Endothelial cell of umbilical vein (primary cell): ENCODE measurements around the gene PGS1. TPM values are rescaled to one million over a fixed set of nuclear protein-coding genes. Genes with fewer than 3 reads are reported as not detected.

Source experiments
- BruUV-seq: library from RNA; stranded (reverse); fragments of 400-500 nt; replicated peaks from 2 replicates; lab custom pipeline; 2021; lab: Mats Ljungman, UMichigan
- CTCF ChIA-PET: fragments of 300-600, 350-600 bp; sonication (Branson Sonifier 250); formaldehyde crosslinking; loops from one replicate; lab custom pipeline; 2021; ENCODE audit warnings: antibody characterized with exemption, inconsistent platforms; lab: Charles Lee
- POLR2A ChIA-PET: fragments of 300-600, 350-600 bp; sonication (Branson Sonifier 250); formaldehyde crosslinking; loops from one replicate; lab custom pipeline; 2021; ENCODE audit warnings: antibody characterized with exemption, inconsistent platforms; lab: Charles Lee
- DNase-seq: peaks from one replicate; pipeline ENCODE4 v3.0.0-alpha.2; 2011; ENCODE audit warnings: low read depth, low spot score
- FAIRE-seq: peaks from 2 replicates; lab custom pipeline; 2011; peaks lifted over from hg19 to GRCh38; lab: Jason Lieb, UNC
- H2AFZ ChIP-seq: 2 replicates; pipeline ENCODE4 v1.6.0; 2012; ENCODE audit warnings: low read depth, low read length, control low read depth, inconsistent platforms
- H3K27ac ChIP-seq: 2 replicates; pipeline ENCODE4 v1.5.1; 2011; ENCODE audit warnings: low read depth, mild to moderate bottlenecking, control low read depth, low read length, moderate library complexity; ENCODE audit not compliant: insufficient read depth
- H3K27me3 ChIP-seq, 2 experiments: 2 replicates each; pipeline versions ENCODE4 v1.6.0 to v1.6.1; 2011; ENCODE audit warnings: low read length in 2 of 2, mixed read lengths in 1 of 2; ENCODE audit not compliant: control insufficient read depth in 2 of 2, insufficient read depth in 2 of 2
- H3K36me3 ChIP-seq, 2 experiments: 2 replicates in 1 of 2; 3 replicates in 1 of 2; pipeline ENCODE4 v1.5.1; 2011; ENCODE audit warnings: low read length in 2 of 2, mild to moderate bottlenecking in 1 of 2, moderate library complexity in 1 of 2; ENCODE audit not compliant: control insufficient read depth in 2 of 2, insufficient read depth in 2 of 2; ENCODE audit errors: extremely low read depth in 1 of 2
- H3K4me1 ChIP-seq: 3 replicates; pipeline ENCODE4 v1.5.1; 2011; ENCODE audit warnings: mild to moderate bottlenecking, low read length; ENCODE audit not compliant: control insufficient read depth, insufficient read depth; ENCODE audit errors: extremely low read depth
- H3K4me2 ChIP-seq: 2 replicates; pipeline ENCODE4 v1.6.1; 2011; ENCODE audit warnings: low read length, control low read depth, mixed read lengths; ENCODE audit not compliant: insufficient read depth
- H3K4me3 ChIP-seq, 3 experiments: fragments of 200-600 bp in 1 of 3; sonication (generic), shearing (Covaris generic) in 1 of 3; replicated peaks in 1 of 3; 2 replicates each; pipeline ENCODE4 v1.5.1; 2011 to 2016; ENCODE audit warnings: control low read depth in 3 of 3, low read length in 3 of 3, mild to moderate bottlenecking in 2 of 3, inconsistent platforms in 1 of 3, low read depth in 1 of 3, moderate library complexity in 1 of 3; ENCODE audit not compliant: insufficient read depth in 1 of 3
- H3K79me2 ChIP-seq: 2 replicates; pipeline ENCODE4 v1.6.0; 2012; ENCODE audit warnings: low read length, inconsistent platforms; ENCODE audit not compliant: control insufficient read depth, insufficient read depth
- H3K9ac ChIP-seq: replicated peaks from 2 replicates; pipeline ENCODE3; 2011; ENCODE audit warnings: low read length, control low read depth; ENCODE audit not compliant: insufficient read depth; ENCODE audit errors: extremely low read depth
- H3K9me1 ChIP-seq: replicated peaks from 3 replicates; pipeline ENCODE4 v1.6.0; 2011; ENCODE audit warnings: mild to moderate bottlenecking, low read length; ENCODE audit not compliant: control insufficient read depth, insufficient read depth; ENCODE audit errors: extremely low read depth
- H3K9me3 ChIP-seq: replicated peaks from 2 replicates; pipeline ENCODE4 v1.5.1; 2012; ENCODE audit warnings: low read length, inconsistent platforms; ENCODE audit not compliant: control insufficient read depth, insufficient read depth
- H4K20me1 ChIP-seq: replicated peaks from 2 replicates; pipeline ENCODE3; 2011; ENCODE audit warnings: mild to moderate bottlenecking, low read length; ENCODE audit not compliant: control insufficient read depth, insufficient read depth; ENCODE audit errors: extremely low read depth
- CTCF ChIP-seq, 2 donors: IDR thresholded peaks; 1 replicate in 1 of 2; 2 replicates in 1 of 2; pipeline ENCODE4 v1.5.1; 2011; ENCODE audit warnings: low read length in 2 of 2, mild to moderate bottlenecking in 2 of 2, moderate library complexity in 2 of 2, control low read depth in 1 of 2, inconsistent platforms in 1 of 2, low read depth in 1 of 2; ENCODE audit not compliant: insufficient read depth in 1 of 2; ENCODE audit errors: extremely low read depth in 1 of 2
- EZH2 ChIP-seq: IDR thresholded peaks from 2 replicates; pipeline ENCODE4 v1.6.1; 2012; ENCODE audit warnings: borderline replicate concordance, low read depth, mild to moderate bottlenecking, moderate library complexity, low read length, inconsistent platforms; ENCODE audit not compliant: severe bottlenecking
- FOS ChIP-seq: IDR thresholded peaks from 2 replicates; pipeline ENCODE4 v1.6.1; 2011; ENCODE audit warnings: mild to moderate bottlenecking, low read length, moderate library complexity, borderline replicate concordance; ENCODE audit not compliant: insufficient read depth
- GATA2 ChIP-seq: IDR thresholded peaks from 2 replicates; pipeline ENCODE4 v1.7.0; 2011; ENCODE audit warnings: low read depth, mild to moderate bottlenecking, moderate library complexity, mixed read lengths, low read length; ENCODE audit not compliant: insufficient read length, insufficient read depth
- JUN ChIP-seq: IDR thresholded peaks from 2 replicates; pipeline ENCODE4 v1.6.1; 2011; ENCODE audit warnings: borderline replicate concordance, low read depth; ENCODE audit not compliant: insufficient read length, insufficient read depth
- MYC ChIP-seq: IDR thresholded peaks from one replicate; pipeline ENCODE4 v1.6.1; 2011; ENCODE audit warnings: mild to moderate bottlenecking, low read depth, low read length
- POLR2A ChIP-seq: IDR thresholded peaks from 2 replicates; pipeline ENCODE4 v1.6.1; 2012; ENCODE audit warnings: low read depth, mild to moderate bottlenecking, control low read depth, low read length
- POLR2AphosphoS5 ChIP-seq: IDR thresholded peaks from 2 replicates; pipeline ENCODE4 v1.6.1; 2012; ENCODE audit warnings: low read depth, mild to moderate bottlenecking, control low read depth, low read length, moderate library complexity; ENCODE audit not compliant: insufficient read depth
- dilution Hi-C: fragments of 300-500 bp; cut with MboI; formaldehyde crosslinking; loops from one replicate; pipeline ENCODE4 v1.15.0; 2019; ENCODE audit warnings: low sequenced_read_pairs; ENCODE audit not compliant: extremely low pct_ligation_motif_present
- intact Hi-C: fragments of 100-400 bp; cut with micrococcal nuclease; formaldehyde crosslinking; loops from one replicate; pipeline ENCODE4 v1.10.0; 2022
- polyA plus RNA-seq, 4 experiments: library from polyadenylated mRNA; depleted of rRNA in 3 of 4; stranded (reverse) in 3 of 4; unstranded in 1 of 4; fragments of >200 nt; gene quantifications; 2 replicates each; pipeline versions ENCODE4 v1.2.1 to v1.2.3, GENCODE V29; 2011 to 2012; ENCODE audit warnings: missing spikeins in 1 of 4
- total RNA-seq: library from RNA; stranded (reverse); gene quantifications from 2 replicates; pipeline ENCODE4 v1.2.3, GENCODE V29; 2021
- TF ChIP-seq, protein P1 (sequence below): IDR thresholded peaks from 2 replicates; pipeline ENCODE4 v1.6.1; 2011; ENCODE audit not compliant: insufficient read depth, insufficient read length

Gene PGS1
- total and polyA plus RNA-seq, 2 donors (not counting 3 experiments of a cell fraction or from before 2014, with no cell fraction given) = 50.8 to 66.0 TPM

DNA sequence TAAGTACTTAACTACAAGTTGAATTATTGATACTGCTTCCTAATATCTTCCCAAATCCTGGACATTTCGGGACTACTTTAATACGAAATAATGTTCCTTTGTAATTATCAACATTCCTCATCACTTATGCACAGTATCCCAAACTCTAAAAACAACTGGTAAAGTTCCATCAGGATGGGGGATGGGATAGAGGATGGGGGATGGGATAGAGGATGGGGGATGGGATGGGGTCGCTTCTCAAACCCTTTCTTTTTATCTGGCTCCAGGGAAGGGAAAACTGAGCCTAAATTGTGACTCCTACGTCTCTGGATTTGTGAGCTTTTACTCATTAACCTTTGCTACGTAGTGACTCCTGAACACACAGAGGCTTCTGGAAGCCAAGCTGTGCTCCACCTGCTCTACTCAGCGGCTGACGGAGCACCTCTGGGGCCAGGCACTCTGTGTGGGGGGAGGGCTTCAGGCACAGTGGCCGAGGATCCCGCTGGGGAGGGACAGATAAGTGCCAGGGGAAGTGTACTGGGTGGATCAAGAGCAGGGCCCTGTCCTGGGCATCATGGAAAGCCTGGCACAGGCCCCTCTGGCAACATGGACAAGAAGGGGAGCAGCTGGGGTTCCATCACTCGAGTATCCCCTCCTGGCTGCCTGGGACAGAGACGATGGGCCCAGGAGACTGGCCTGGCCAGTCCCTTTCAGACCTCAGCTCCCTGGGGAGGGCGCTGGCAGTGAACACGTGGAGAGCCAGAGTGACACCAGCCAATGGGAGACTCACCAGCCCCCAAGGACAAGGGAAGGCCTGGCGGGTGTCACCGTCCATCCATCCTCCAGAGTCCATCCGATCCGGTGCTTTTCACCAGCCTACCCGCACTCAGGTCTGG lies 56.2 kb downstream of the PGS1 start:
- ChIA-PET POLR2A (no interaction called here), CTCF (interaction anchor here (0.8 to 1.5 kb wide), 2 partner anchors 13 to 350 kb away, joined by 4 read pairs; no protein-coding TSS in a partner anchor)
- TF ChIP-seq CTCF (IDR thresholded peaks at IDR 0.05; ENCODE audit: extremely low read depth in 1 of 2, insufficient read depth in 1 of 2, low read depth in 1 of 2, low read length in 2 of 2) = no peak
- TF ChIP-seq, protein P1, sequence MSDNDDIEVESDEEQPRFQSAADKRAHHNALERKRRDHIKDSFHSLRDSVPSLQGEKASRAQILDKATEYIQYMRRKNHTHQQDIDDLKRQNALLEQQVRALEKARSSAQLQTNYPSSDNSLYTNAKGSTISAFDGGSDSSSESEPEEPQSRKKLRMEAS = no peak
- TF ChIP-seq JUN = no peak
- TF ChIP-seq FOS = no peak
- TF ChIP-seq MYC = no peak
- TF ChIP-seq POLR2AphosphoS5 = no peak
- TF ChIP-seq EZH2 = no peak
- TF ChIP-seq GATA2 = no peak
- TF ChIP-seq POLR2A = no peak
- no peak overlapping the region for H3K27ac ChIP-seq
- no peak overlapping the region for H2AFZ ChIP-seq
- H3K4me2 ChIP-seq = no peak overlapping the region
- no peaks in the 10 kb centered on the region for H3K79me2 ChIP-seq
- H3K9me3 ChIP-seq = no peaks in the 10 kb centered on the region
- no peak for FAIRE-seq
- no peak overlapping the region for H3K9ac ChIP-seq
- H3K9me1 ChIP-seq = no peaks in the 10 kb centered on the region
- intact Hi-C loops = no loop called here
- DNase-seq = no peak
- dilution Hi-C loops = no loop called here
- no peak overlapping the region for H3K4me3 ChIP-seq
- no peaks in the 10 kb centered on the region for H3K27me3 ChIP-seq
- H4K20me1 ChIP-seq = no peaks in the 10 kb centered on the region
- H3K36me3 ChIP-seq = no peaks in the 10 kb centered on the region
- BruUV-seq = no TSS peak
- H3K4me1 ChIP-seq = peaks cover 4% of the 10 kb centered on the region
